ENCODE measurements around the gene CCDC63. TPM values are rescaled to one million over a fixed set of nuclear protein-coding genes. Genes with fewer than 3 reads are reported as not detected.

CCDC63 gene
- total and polyA plus RNA-seq, 2 of the 13 experiments (the other 11 are each of a cell fraction or from before 2014, with no cell fraction given): not detected

DNA sequence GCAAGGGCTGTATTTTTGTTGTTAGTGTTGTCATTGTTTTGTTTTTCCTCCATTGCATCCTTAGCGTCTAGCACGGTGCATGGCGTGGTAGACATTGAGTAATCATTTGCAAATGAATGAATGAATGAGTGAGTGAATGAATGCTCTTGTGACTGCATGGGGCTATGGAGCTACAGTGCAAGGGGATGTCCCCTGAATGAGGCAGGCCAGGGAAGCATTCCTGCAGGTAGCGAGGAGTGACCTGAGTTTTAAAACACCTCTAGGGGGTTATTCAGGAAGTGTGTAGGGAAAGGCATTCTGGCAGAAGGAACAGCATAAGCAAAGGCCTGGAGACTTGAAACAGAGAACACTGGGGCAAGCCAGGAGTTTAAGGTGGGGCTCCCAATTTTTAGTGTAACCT, 56.7 kb downstream of the CCDC63 start:
- POLR2A ChIA-PET: no interaction called here

DNA sequence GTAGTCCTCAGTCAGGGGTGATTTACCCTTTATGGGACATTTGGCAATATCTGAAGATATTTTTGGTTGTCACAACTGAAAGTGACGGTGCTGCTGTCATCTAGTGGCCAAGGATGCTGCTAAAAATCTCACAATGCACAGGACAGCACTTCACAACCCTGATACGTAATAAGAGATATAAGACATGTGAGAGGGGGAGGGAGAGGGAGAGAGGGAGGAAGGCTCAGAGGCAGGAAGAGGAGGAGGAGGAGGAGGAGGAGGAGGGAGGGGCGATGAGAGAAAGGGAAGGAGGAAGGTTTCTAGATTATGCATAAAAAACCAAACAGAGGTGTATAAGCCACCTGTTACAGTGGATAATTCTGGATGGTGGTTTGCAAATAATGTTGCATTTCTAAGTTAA, 59.3 kb downstream of the CCDC63 start:
- FAIRE-seq (no peak), ATAC-seq (no peak), DNase-seq (ENCODE audit: low spot score) (no peak)
- Histone ChIP-seq H3K27ac (ENCODE audit: extremely low read length, insufficient read depth, low read length) (no peak overlapping the region), H3K4me3 (replicated peaks in 1 of 3; ENCODE audit: insufficient read depth in 1 of 3, low read depth in 2 of 3, low read length in 3 of 3) (no peak overlapping the region), H3K27me3 (ENCODE audit: control insufficient read depth in 1 of 2, insufficient read depth in 2 of 2, low read length in 2 of 2) (peaks cover 0 to 15% of the 10 kb centered on the region in 2 experiments; a peak in 2 of 5 replicates), H2AFZ (ENCODE audit: low read length) (no peak overlapping the region), H4K20me1 (ENCODE audit: insufficient read depth, low read length) (no peaks in the 10 kb centered on the region), H3K9me3 (ENCODE audit: low read length) (no peaks in the 10 kb centered on the region), H3K4me1 (ENCODE audit: insufficient read depth, low read length) (no peaks in the 10 kb centered on the region), H3K9ac (ENCODE audit: insufficient read depth, low read depth, low read length) (no peak overlapping the region), H3K4me2 (ENCODE audit: low read depth, low read length) (no peak overlapping the region), H3K36me3 (replicated peaks in 1 of 2; ENCODE audit: control insufficient read depth in 1 of 2, insufficient read depth in 2 of 2, low read length in 2 of 2) (no peaks in the 10 kb centered on the region), H3K79me2 (ENCODE audit: insufficient read depth, low read length) (no peaks in the 10 kb centered on the region)
- CTCF ChIA-PET (ENCODE audit: low intra/inter-chr PET ratio, low total read pairs): no interaction called here
- no TSS peak for BruUV-seq (replicated peaks)
- intact Hi-C loops (cut with micrococcal nuclease; ENCODE audit: unreplicated experiment): no loop called here
- TF ChIP-seq ZNF556 (CRISPR knock-in tag; IDR thresholded peaks at IDR 0.05; ENCODE audit: borderline replicate concordance) (no peak), SMARCC2 (IDR thresholded peaks at IDR 0.05) (no peak), ERF (CRISPR knock-in tag; IDR thresholded peaks at IDR 0.05) (no peak), NFKB2 (CRISPR knock-in tag; IDR thresholded peaks at IDR 0.05; ENCODE audit: borderline replicate concordance) (no peak)
- in situ Hi-C loops (cut with HindIII; ENCODE audit: extremely low pct_ligation_motif_present, low pct_unique_long_range_greater_than_20kb): no loop called here
- 14% methylated on average over 3 of the region's 3 CpGs for WGBS (ENCODE audit: low lambda C conversion rate)
- POLR2A ChIA-PET: no interaction called here

More for the DNA sequence above, 56.7 kb downstream of the CCDC63 start:
- no peaks in the 10 kb centered on the region for H3K36me3 ChIP-seq (replicated peaks in 1 of 2; ENCODE audit: control insufficient read depth in 1 of 2, insufficient read depth in 2 of 2, low read length in 2 of 2)
- no peak overlapping the region for H3K27ac ChIP-seq (ENCODE audit: extremely low read length, insufficient read depth, low read length)
- no peaks in the 10 kb centered on the region for H3K9me3 ChIP-seq (ENCODE audit: low read length)
- no peak overlapping the region for H3K9ac ChIP-seq (ENCODE audit: insufficient read depth, low read depth, low read length)
- intact Hi-C loops (cut with micrococcal nuclease; ENCODE audit: unreplicated experiment): no loop called here
- FAIRE-seq: no peak
- DNase-seq (ENCODE audit: low spot score): no peak
- H3K79me2 ChIP-seq (ENCODE audit: insufficient read depth, low read length): no peaks in the 10 kb centered on the region
- H2AFZ ChIP-seq (ENCODE audit: low read length): no peak overlapping the region
- H4K20me1 ChIP-seq (ENCODE audit: insufficient read depth, low read length): no peaks in the 10 kb centered on the region
- no TSS peak for BruUV-seq (replicated peaks)
- H3K4me3 ChIP-seq (replicated peaks in 1 of 3; ENCODE audit: insufficient read depth in 1 of 3, low read depth in 2 of 3, low read length in 3 of 3): no peak overlapping the region
- H3K4me2 ChIP-seq (ENCODE audit: low read depth, low read length): no peak overlapping the region
- in situ Hi-C loops (cut with HindIII; ENCODE audit: extremely low pct_ligation_motif_present, low pct_unique_long_range_greater_than_20kb): no loop called here
- no peak for ATAC-seq
- 29% methylated on average over 4 of the region's 4 CpGs for WGBS (ENCODE audit: low lambda C conversion rate)
- H3K27me3 ChIP-seq (ENCODE audit: control insufficient read depth in 1 of 2, insufficient read depth in 2 of 2, low read length in 2 of 2): peaks cover 0 to 12% of the 10 kb centered on the region in 2 experiments; a peak in 2 of 5 replicates
- TF ChIP-seq MED13 (CRISPR knock-in tag; IDR thresholded peaks at IDR 0.05): no peak
- 0 out of 2 replicates have a peak, but pooled peaks have one; percentile 17 for TF ChIP-seq ZNF24 (IDR thresholded peaks at IDR 0.05)
- TF ChIP-seq HDAC6 (IDR thresholded peaks at IDR 0.05; ENCODE audit: low read depth, low read length): no peak
- TF ChIP-seq, protein P1, sequence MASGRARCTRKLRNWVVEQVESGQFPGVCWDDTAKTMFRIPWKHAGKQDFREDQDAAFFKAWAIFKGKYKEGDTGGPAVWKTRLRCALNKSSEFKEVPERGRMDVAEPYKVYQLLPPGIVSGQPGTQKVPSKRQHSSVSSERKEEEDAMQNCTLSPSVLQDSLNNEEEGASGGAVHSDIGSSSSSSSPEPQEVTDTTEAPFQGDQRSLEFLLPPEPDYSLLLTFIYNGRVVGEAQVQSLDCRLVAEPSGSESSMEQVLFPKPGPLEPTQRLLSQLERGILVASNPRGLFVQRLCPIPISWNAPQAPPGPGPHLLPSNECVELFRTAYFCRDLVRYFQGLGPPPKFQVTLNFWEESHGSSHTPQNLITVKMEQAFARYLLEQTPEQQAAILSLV (CRISPR knock-in tag; IDR thresholded peaks at IDR 0.05; ENCODE audit: borderline replicate concordance): no peak
- no peak for TF ChIP-seq ATRX (CRISPR knock-in tag; IDR thresholded peaks at IDR 0.05; ENCODE audit: borderline replicate concordance)
- no peaks in the 10 kb centered on the region for H3K4me1 ChIP-seq (ENCODE audit: insufficient read depth, low read length)
- CTCF ChIA-PET (ENCODE audit: low intra/inter-chr PET ratio, low total read pairs): no interaction called here

Measured in HepG2 (cell line).